GM12801 (cell line): ENCODE results near the gene LATS2.

Experiments
- CTCF ChIP-seq: IDR thresholded peaks from one replicate; pipeline ENCODE4 v1.5.1; 2011; ENCODE audit warnings: control low read depth; ENCODE audit not compliant: insufficient read length; ENCODE audit errors: extremely low read depth

The LATS2 gene

GRCh38 chr13:21061029-21061763, at the start of gene LATS2:
Gene LATS2, minus strand, starts transcription at chr13:21061586. Its CDS starts 15,560 bp downstream, at chr13:21046026.
- no peak for TF ChIP-seq CTCF

GRCh38 chr13:21109168-21109567, 47.8 kb upstream of the LATS2 start:
- no peak for TF ChIP-seq CTCF

GRCh38 chr13:21106089-21106488, 44.7 kb upstream of the LATS2 start:
- no peak for TF ChIP-seq CTCF

GRCh38 chr13:21104199-21105019, 43.0 kb upstream of the LATS2 start:
- TF ChIP-seq CTCF = no peak

- no peak for TF ChIP-seq CTCF
These were observed 40.6 kb upstream of the LATS2 start for GRCh38 chr13:21101865-21102576.

GRCh38 chr13:21100994-21101757, 39.8 kb upstream of the LATS2 start:
- TF ChIP-seq CTCF = no peak
